T-cell (primary cell): ENCODE data around the gene WAC. TPM values are rescaled to one million over a fixed set of nuclear protein-coding genes. Genes with fewer than 3 reads are reported as not detected.
"Not testable (repeated sequence)": the region's sequence is repeated elsewhere in the genome, so short reads cannot be mapped to it uniquely, and the experiment has no call there.

Source experiments
- ATAC-seq, 4 experiments: fragments of 200-7000 bp in 3 of 4; fragments of 150-1000 bp in 1 of 4; cut with Tn5 transposase; replicated peaks in 1 of 4; 1 replicate in 3 of 4; 2 replicates in 1 of 4; pipeline ENCODE4 v1.10.0; 2021; ENCODE audit warnings: moderate library complexity in 3 of 4, mild to moderate bottlenecking in 2 of 4, moderate number of reproducible peaks in 1 of 4
- CTCF ChIA-PET, 2 donors: fragments of 300-600 bp; sonication (Branson Sonifier 250); formaldehyde crosslinking; loops; one replicate each; lab custom pipeline; 2022; ENCODE audit warnings: antibody characterized with exemption in 2 of 2; lab: Charles Lee
- POLR2A ChIA-PET, 2 donors: fragments of 300-600 bp; sonication (Branson Sonifier 250); formaldehyde crosslinking; loops; one replicate each; lab custom pipeline; 2022; ENCODE audit warnings: antibody characterized with exemption in 2 of 2; lab: Charles Lee
- DNase-seq, 35 experiments: peaks; one replicate each; pipeline versions ENCODE4 v3.0.0 to v3.0.0-alpha.2; 2013 to 2023
- H3K27ac ChIP-seq: one replicate; pipeline ENCODE4 v1.5.1; 2013; ENCODE audit warnings: low read length
- H3K27me3 ChIP-seq, 2 experiments: replicated peaks in 1 of 2; 1 replicate in 1 of 2; 2 replicates in 1 of 2; pipeline versions ENCODE4 v1.6.1 to v1.7.0; 2013; ENCODE audit warnings: low read length in 1 of 2, mixed read lengths in 1 of 2; ENCODE audit not compliant: control insufficient read depth in 2 of 2, insufficient read depth in 2 of 2; ENCODE audit errors: extremely low read depth in 1 of 2
- H3K36me3 ChIP-seq, 2 donors: 1 replicate in 1 of 2; 2 replicates in 1 of 2; pipeline versions ENCODE4 v1.6.1 to v1.7.0; 2013; ENCODE audit warnings: low read length in 1 of 2; ENCODE audit not compliant: control insufficient read depth in 2 of 2, insufficient read depth in 1 of 2; ENCODE audit errors: extremely low read depth in 1 of 2
- H3K4me1 ChIP-seq, 2 experiments: 1 replicate in 1 of 2; 2 replicates in 1 of 2; pipeline versions ENCODE4 v1.6.1 to v1.7.0; 2013; ENCODE audit warnings: low read length in 2 of 2, mixed read lengths in 1 of 2; ENCODE audit not compliant: insufficient read depth in 2 of 2, control insufficient read depth in 1 of 2; ENCODE audit errors: extremely low read depth in 1 of 2
- H3K4me3 ChIP-seq, 2 donors: 1 replicate in 1 of 2; 2 replicates in 1 of 2; pipeline versions ENCODE4 v1.5.1 to v1.7.0; 2013; ENCODE audit warnings: mild to moderate bottlenecking in 2 of 2, low read length in 1 of 2, moderate library complexity in 1 of 2; ENCODE audit not compliant: control insufficient read depth in 1 of 2; ENCODE audit errors: extremely low read depth in 1 of 2
- H3K9me3 ChIP-seq: 2 replicates; pipeline ENCODE4 v1.7.0; 2013
- H3K27ac Mint-ChIP-seq, 2 donors: one replicate each; pipeline ENCODE4 v1.8.0; 2020 to 2021; ENCODE audit warnings: mild to moderate bottlenecking in 2 of 2, mixed read lengths in 2 of 2
- H3K27me3 Mint-ChIP-seq, 2 donors: one replicate each; pipeline ENCODE4 v1.8.0; 2021 to 2022; ENCODE audit warnings: mixed read lengths in 2 of 2
- H3K36me3 Mint-ChIP-seq: one replicate; pipeline ENCODE4 v1.8.0; 2021; ENCODE audit warnings: mixed read lengths
- H3K4me1 Mint-ChIP-seq, 3 donors: one replicate each; pipeline ENCODE4 v1.8.0; 2020 to 2022; ENCODE audit warnings: mixed read lengths in 3 of 3, mild to moderate bottlenecking in 1 of 3
- H3K4me3 Mint-ChIP-seq, 3 donors: one replicate each; pipeline ENCODE4 v1.8.0; 2020 to 2022; ENCODE audit warnings: mild to moderate bottlenecking in 3 of 3, mixed read lengths in 3 of 3, moderate library complexity in 3 of 3
- H3K9me3 Mint-ChIP-seq, 3 donors: one replicate each; pipeline ENCODE4 v1.8.0; 2020 to 2022; ENCODE audit warnings: mixed read lengths in 3 of 3
- WGBS: methylation state at CpG from one replicate; pipeline ENCODE4 v1.1.5; 2013; ENCODE audit warnings: missing lambda C conversion rate; ENCODE audit not compliant: insufficient coverage; 5-methylcytosine and 5-hydroxymethylcytosine counted together
- total RNA-seq, 35 experiments: library from RNA in 6 of 35; stranded (reverse) in 6 of 35; fragments of 120-200 nt in 1 of 35; gene quantifications; one replicate each; pipeline versions ENCODE4 v1.2.1 to v1.2.4 and lab custom pipeline; 2013 to 2026

WAC gene
- total RNA-seq, 5 donors from 2014 or later (not counting 1 experiment from before 2014, with no cell fraction given) = 142 to 184 (median 157) TPM

- CTCF ChIA-PET, H3K4me1 Mint-ChIP-seq, H3K27ac ChIP-seq, H3K4me3 Mint-ChIP-seq, ATAC-seq, POLR2A ChIA-PET, DNase-seq, H3K4me1 ChIP-seq, H3K27ac Mint-ChIP-seq, H3K27me3 Mint-ChIP-seq, H3K4me3 ChIP-seq, H3K9me3 ChIP-seq, H3K27me3 ChIP-seq: not testable (repeated sequence)
- Mint-ChIP-seq H3K36me3 (peaks cover 37% of the 10 kb centered on the region), H3K9me3 (peaks cover 7 to 36% (median 19%) of the 10 kb centered on the region in 3 donors)
- H3K36me3 ChIP-seq = peaks cover 0 to 18% of the 10 kb centered on the region in 2 donors
- 98% methylated on average over 7 of the region's 11 CpGs for WGBS
These were observed 11.0 kb upstream of the WAC start for GRCh38 chr10:28521961-28522360.

- DNase-seq (no peak), ATAC-seq (no peak)
- Mint-ChIP-seq H3K27me3 (no peaks in the 10 kb centered on the region), H3K4me3 (no peak overlapping the region), H3K4me1 (peaks cover 7 to 22% (median 7%) of the 10 kb centered on the region in 3 donors), H3K36me3 (peaks cover 47% of the 10 kb centered on the region), H3K27ac (no peak overlapping the region), H3K9me3 (peaks cover 7 to 22% (median 8%) of the 10 kb centered on the region in 3 donors)
- Histone ChIP-seq H3K36me3 (peaks cover 0 to 18% of the 10 kb centered on the region in 2 donors), H3K27ac (no peak overlapping the region), H3K27me3 (no peaks in the 10 kb centered on the region), H3K4me3 (no peak overlapping the region), H3K9me3 (no peaks in the 10 kb centered on the region), H3K4me1 (no peaks in the 10 kb centered on the region)
- WGBS = 100% methylated on average over 1 of the region's 2 CpGs
- ChIA-PET CTCF (no interaction called here), POLR2A (interaction anchor here in 1 of 2 donors (0.6 kb wide), 1 partner anchor 28 kb away, joined by 5 read pairs; no protein-coding TSS in a partner anchor)
These were observed 9.1 kb upstream of the WAC start for GRCh38 chr10:28523725-28524252.

GRCh38 chr10:28530751-28531150 is 2.2 kb upstream of the WAC start:
- Mint-ChIP-seq H3K9me3 (no peaks in the 10 kb centered on the region), H3K4me3 (peak overlapping the region; percentile 92 to 98 (median 95)), H3K27me3 (no peaks in the 10 kb centered on the region), H3K27ac (peak overlapping the region; percentile 94 to 96), H3K4me1 (peaks cover 51 to 71% (median 53%) of the 10 kb centered on the region in 3 donors), H3K36me3 (peaks cover 41% of the 10 kb centered on the region)
- peaks cover 0 to 8% of the 10 kb centered on the region in 2 donors for H3K36me3 ChIP-seq
- no peak overlapping the region for H3K4me3 ChIP-seq
- ATAC-seq (no peak), DNase-seq (no peak)
- CTCF ChIA-PET = interaction anchor here in 1 of 2 donors (0.8 kb wide), 1 partner anchor 105 kb away, joined by 3 read pairs; no protein-coding TSS in a partner anchor
- no peak overlapping the region for H3K27ac ChIP-seq
- POLR2A ChIA-PET = no interaction called here
- H3K27me3 ChIP-seq = no peaks in the 10 kb centered on the region
- H3K4me1 ChIP-seq = peaks cover 18 to 22% of the 10 kb centered on the region in 2 experiments
- no peaks in the 10 kb centered on the region for H3K9me3 ChIP-seq
- 89% methylated on average over 3 of the region's 3 CpGs for WGBS

- Mint-ChIP-seq H3K9me3 (no peaks in the 10 kb centered on the region), H3K27me3 (no peaks in the 10 kb centered on the region), H3K27ac (peak overlapping the region; percentile 100), H3K4me1 (peaks cover 67 to 76% (median 68%) of the 10 kb centered on the region in 3 donors), H3K36me3 (peaks cover 36% of the 10 kb centered on the region), H3K4me3 (peak overlapping the region; percentile 92 to 99 (median 98))
- ATAC-seq (no peak), DNase-seq (no peak)
- peak overlapping the region; percentile 51 to 97 for H3K4me3 ChIP-seq
- ChIA-PET CTCF (interaction anchor here in 1 of 2 donors (0.6 to 0.7 kb wide), 2 partner anchors 74 to 354 kb away, joined by 3 to 4 read pairs; no protein-coding TSS in a partner anchor), POLR2A (interaction anchor here (0.5 to 1.6 kb wide), 4 partner anchors 12 to 190 kb away, joined by 3 to 7 read pairs (median 6); no protein-coding TSS in a partner anchor)
- H3K9me3 ChIP-seq = no peaks in the 10 kb centered on the region
- WGBS = 5% methylated on average over 22 of the region's 52 CpGs
- H3K4me1 ChIP-seq = peaks cover 22 to 26% of the 10 kb centered on the region in 2 experiments
- H3K27ac ChIP-seq = peak overlapping the region; percentile 100
- H3K27me3 ChIP-seq = no peaks in the 10 kb centered on the region
- peaks cover 0 to 24% of the 10 kb centered on the region in 2 donors for H3K36me3 ChIP-seq
These were observed 257 bp downstream of the WAC start for GRCh38 chr10:28533186-28533564.

- ATAC-seq (peak; percentile 26 to 35 (median 32)), DNase-seq (peak; percentile 42 to 74 (median 65))
- peaks cover 69 to 76% (median 71%) of the 10 kb centered on the region in 3 donors for H3K4me1 Mint-ChIP-seq
- H3K9me3 Mint-ChIP-seq = no peaks in the 10 kb centered on the region
- Histone ChIP-seq H3K4me1 (peaks cover 26 to 27% of the 10 kb centered on the region in 2 experiments), H3K27ac (peak overlapping the region; percentile 100), H3K9me3 (no peaks in the 10 kb centered on the region), H3K27me3 (no peaks in the 10 kb centered on the region), H3K4me3 (peak overlapping the region; percentile 65 to 97), H3K36me3 (peaks cover 0 to 30% of the 10 kb centered on the region in 2 donors)
- WGBS = 1% methylated on average over 49 of the region's 64 CpGs
- H3K27ac Mint-ChIP-seq = peak overlapping the region; percentile 86 to 91
- H3K27me3 Mint-ChIP-seq = no peaks in the 10 kb centered on the region
- CTCF ChIA-PET = interaction anchor here in 1 of 2 donors (0.6 to 0.7 kb wide), 2 partner anchors 74 to 354 kb away, joined by 3 to 4 read pairs; no protein-coding TSS in a partner anchor
- POLR2A ChIA-PET = interaction anchor here (0.5 to 1.6 kb wide), 7 partner anchors 12 to 199 kb away, joined by 3 to 8 read pairs (median 4); no protein-coding TSS in a partner anchor
- H3K4me3 Mint-ChIP-seq = peak overlapping the region; percentile 92 to 99 (median 98)
- peaks cover 39% of the 10 kb centered on the region for H3K36me3 Mint-ChIP-seq
These were observed 820 bp downstream of the WAC start for GRCh38 chr10:28533571-28534304.

GRCh38 chr10:28535846-28536245 is 2.9 kb downstream of the WAC start:
- H3K27ac ChIP-seq = no peak overlapping the region
- no peak for ATAC-seq
- H3K27me3 ChIP-seq = no peaks in the 10 kb centered on the region
- DNase-seq = no peak
- CTCF ChIA-PET = no interaction called here
- POLR2A ChIA-PET = interaction anchor here (0.6 to 2.3 kb wide), 5 partner anchors 11 to 205 kb away, joined by 3 to 17 read pairs (median 4); no protein-coding TSS in a partner anchor
- peaks cover 62 to 74% (median 69%) of the 10 kb centered on the region in 3 donors for H3K4me1 Mint-ChIP-seq
- peaks cover 26% of the 10 kb centered on the region in 2 experiments for H3K4me1 ChIP-seq
- no peaks in the 10 kb centered on the region for H3K27me3 Mint-ChIP-seq
- H3K9me3 ChIP-seq = no peaks in the 10 kb centered on the region
- H3K36me3 ChIP-seq = peaks cover 0 to 43% of the 10 kb centered on the region in 2 donors
- WGBS = 100% methylated on average over 1 of the region's 6 CpGs
- H3K9me3 Mint-ChIP-seq = no peaks in the 10 kb centered on the region
- H3K27ac Mint-ChIP-seq = no peak overlapping the region
- no peak overlapping the region for H3K4me3 ChIP-seq
- peak overlapping the region in 2 of 3 donors; percentile 13 to 92 for H3K4me3 Mint-ChIP-seq
- peaks cover 35% of the 10 kb centered on the region for H3K36me3 Mint-ChIP-seq
